HG02763 (cell line): ENCODE data around the gene FAM193A.
"Not testable (repeated sequence)": the region's sequence is repeated elsewhere in the genome, so short reads cannot be mapped to it uniquely, and the experiment has no call there.

Experiments used
- ATAC-seq: cut with Tn5 transposase; IDR thresholded peaks from one replicate; pipeline ENCODE4 v1.9.1; 2021; ENCODE audit warnings: mild to moderate bottlenecking, moderate library complexity; ENCODE audit not compliant: unreplicated experiment

Gene FAM193A

GRCh38 chr4:2767046-2767704, 230.7 kb downstream of the FAM193A start:
- ATAC-seq, result no peak

- no peak for ATAC-seq
Measured at GRCh38 chr4:2767705-2768074, 231.2 kb downstream of the FAM193A start.

- ATAC-seq, result no peak
Measured at GRCh38 chr4:2768124-2768523, 231.7 kb downstream of the FAM193A start.

- no peak for ATAC-seq
Measured at GRCh38 chr4:2768921-2769336, 232.5 kb downstream of the FAM193A start.

GRCh38 chr4:2771264-2771663, 234.8 kb downstream of the FAM193A start:
- ATAC-seq, result no peak

- ATAC-seq, result not testable (repeated sequence)
Measured at GRCh38 chr4:2780643-2781042, 244.2 kb downstream of the FAM193A start.

GRCh38 chr4:2781911-2782310, 245.5 kb downstream of the FAM193A start:
- no peak for ATAC-seq
